Sigmoid colon (tissue), 4 donors: ENCODE measurements around the gene SLC36A4.

Experiments used
- EP300 ChIP-seq, 4 donors: sonication (generic); formaldehyde crosslinking; IDR thresholded peaks; one replicate each; pipeline ENCODE4 v1.6.1; 2017; ENCODE audit warnings: antibody characterized with exemption in 4 of 4
- POLR2A ChIP-seq, 2 donors: fragments of 450-650 bp; IDR thresholded peaks; one replicate each; pipeline ENCODE4 v1.6.1; 2016; ENCODE audit warnings: antibody characterized with exemption in 2 of 2, mild to moderate bottlenecking in 2 of 2, moderate library complexity in 2 of 2
- POLR2AphosphoS5 ChIP-seq, 4 donors: sonication (generic); formaldehyde crosslinking; IDR thresholded peaks; one replicate each; pipeline ENCODE4 v1.6.1; 2017; ENCODE audit warnings: antibody characterized with exemption in 4 of 4
- TF ChIP-seq, protein P1 (sequence below), 4 experiments: fragments of 450-650 bp in 3 of 4; fragments of 200-600 bp in 1 of 4; IDR thresholded peaks; one replicate each; pipeline ENCODE4 v1.5.1; 2016 to 2019; ENCODE audit warnings: antibody characterized with exemption in 4 of 4, mild to moderate bottlenecking in 3 of 4, moderate library complexity in 2 of 4

DNA sequence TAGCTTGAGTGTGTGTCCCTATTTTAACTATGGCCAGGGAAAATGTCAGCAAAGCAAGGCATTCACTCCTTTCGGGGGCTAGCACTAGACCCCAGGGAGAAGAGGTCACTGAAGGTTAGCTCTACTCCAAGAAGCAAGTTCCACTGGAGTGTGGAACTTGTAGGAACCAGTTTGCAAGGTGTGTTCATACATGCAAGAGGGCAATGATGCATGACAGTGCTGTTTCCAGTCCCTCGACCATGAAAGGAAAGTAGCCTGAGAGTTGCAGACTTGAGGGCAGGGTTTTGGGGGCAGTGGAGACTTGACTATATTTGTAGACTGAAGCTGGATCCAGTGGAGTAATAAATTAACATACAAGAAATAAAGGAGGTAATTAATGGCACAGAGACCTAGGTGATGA lies 21.6 kb upstream of the SLC36A4 start:
- TF ChIP-seq, protein P1, sequence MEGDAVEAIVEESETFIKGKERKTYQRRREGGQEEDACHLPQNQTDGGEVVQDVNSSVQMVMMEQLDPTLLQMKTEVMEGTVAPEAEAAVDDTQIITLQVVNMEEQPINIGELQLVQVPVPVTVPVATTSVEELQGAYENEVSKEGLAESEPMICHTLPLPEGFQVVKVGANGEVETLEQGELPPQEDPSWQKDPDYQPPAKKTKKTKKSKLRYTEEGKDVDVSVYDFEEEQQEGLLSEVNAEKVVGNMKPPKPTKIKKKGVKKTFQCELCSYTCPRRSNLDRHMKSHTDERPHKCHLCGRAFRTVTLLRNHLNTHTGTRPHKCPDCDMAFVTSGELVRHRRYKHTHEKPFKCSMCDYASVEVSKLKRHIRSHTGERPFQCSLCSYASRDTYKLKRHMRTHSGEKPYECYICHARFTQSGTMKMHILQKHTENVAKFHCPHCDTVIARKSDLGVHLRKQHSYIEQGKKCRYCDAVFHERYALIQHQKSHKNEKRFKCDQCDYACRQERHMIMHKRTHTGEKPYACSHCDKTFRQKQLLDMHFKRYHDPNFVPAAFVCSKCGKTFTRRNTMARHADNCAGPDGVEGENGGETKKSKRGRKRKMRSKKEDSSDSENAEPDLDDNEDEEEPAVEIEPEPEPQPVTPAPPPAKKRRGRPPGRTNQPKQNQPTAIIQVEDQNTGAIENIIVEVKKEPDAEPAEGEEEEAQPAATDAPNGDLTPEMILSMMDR (IDR thresholded peaks at IDR 0.05), result no peak
- TF ChIP-seq POLR2A (IDR thresholded peaks at IDR 0.05) (no peak), EP300 (IDR thresholded peaks at IDR 0.05) (no peak), POLR2AphosphoS5 (IDR thresholded peaks at IDR 0.05) (no peak)
